HuH-7 (cell line): ENCODE measurements around the gene XIRP2.
"Not testable (repeated sequence)": the region's sequence is repeated elsewhere in the genome, so short reads cannot be mapped to it uniquely, and the experiment has no call there.

Experiments used
- DNase-seq: peaks from one replicate; pipeline ENCODE4 v3.0.0; 2011; ENCODE audit warnings: low spot score

The XIRP2 gene

DNA sequence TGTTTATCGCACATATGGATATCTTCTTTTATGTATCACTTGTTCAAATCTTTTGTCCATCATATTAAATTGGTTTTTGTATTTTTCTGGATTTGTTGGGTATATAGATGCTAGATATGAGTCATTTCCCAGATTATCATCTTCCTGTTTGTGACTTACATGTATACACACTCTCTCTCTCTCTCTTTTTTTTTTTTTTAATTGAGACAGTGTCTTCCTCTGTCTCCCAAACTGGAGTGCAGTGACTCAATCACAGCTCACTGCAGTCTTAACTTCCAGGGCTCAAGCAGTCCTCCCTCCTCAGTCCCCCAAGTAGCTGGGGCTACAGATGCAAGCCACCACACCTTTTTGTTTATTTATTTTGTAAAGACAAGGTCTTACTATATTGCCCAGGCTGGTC, 43.8 kb downstream of the XIRP2 start:
- no peak for DNase-seq

DNA sequence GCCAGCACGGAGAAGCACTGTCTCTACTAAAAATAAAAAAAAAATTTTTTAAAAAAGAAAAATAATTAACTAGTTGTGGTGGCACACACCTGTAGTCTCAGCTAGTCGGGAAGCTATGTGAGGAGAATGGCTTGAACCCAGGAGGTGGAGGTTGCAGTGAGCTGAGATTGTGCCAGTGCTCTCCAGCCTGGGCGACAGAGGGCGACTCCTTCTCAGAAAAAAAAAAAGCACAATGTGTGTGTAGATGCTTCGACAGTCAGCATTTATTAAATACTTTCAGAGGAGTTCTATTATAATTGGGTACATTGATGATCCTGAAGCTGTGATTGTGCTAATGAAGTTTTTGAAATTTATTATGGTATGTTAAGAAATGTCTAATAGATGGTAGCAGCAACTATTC, 46.5 kb downstream of the XIRP2 start:
- DNase-seq, result no peak

DNA sequence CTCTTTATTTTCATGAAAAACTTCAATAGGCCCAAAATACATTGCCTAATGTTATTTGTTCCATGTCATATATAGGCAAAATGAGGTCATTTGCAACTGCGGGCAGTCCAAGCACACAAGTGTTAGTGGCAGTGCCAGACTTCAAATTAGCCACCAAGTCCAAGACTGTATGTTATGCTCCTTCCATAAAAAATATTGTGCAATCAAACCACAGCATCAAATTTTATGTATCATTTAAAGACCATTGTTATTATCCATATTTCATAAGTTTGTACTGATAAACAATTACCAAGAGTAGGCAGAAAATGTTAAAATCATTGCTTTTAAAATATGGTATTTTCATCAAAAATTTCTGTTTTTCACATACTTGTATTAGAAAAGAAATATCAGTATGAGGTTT, 54.1 kb downstream of the XIRP2 start:
- DNase-seq, result no peak

GRCh38 chr2:166944909-166945308, 56.6 kb downstream of the XIRP2 start:
- DNase-seq, result no peak

DNA sequence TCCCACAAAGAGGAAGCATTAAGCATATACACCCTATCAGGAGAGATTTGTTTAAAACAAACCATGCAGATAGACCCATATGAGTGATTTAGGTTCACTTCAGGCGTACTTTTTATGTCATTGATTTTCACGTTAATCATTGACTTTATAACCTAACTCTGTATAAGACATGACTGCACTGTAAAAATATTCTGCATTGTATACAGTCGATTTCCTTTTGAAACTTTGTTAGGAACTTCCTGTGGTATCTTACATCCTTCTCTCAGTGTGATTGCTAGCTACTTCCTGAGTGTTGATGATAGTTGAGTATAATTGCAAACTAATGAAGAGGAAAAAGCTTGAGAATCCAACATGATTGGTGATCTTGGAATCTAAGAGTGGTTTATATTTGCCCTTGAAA, 69.4 kb downstream of the XIRP2 start:
- DNase-seq, result peak; percentile 26

DNA sequence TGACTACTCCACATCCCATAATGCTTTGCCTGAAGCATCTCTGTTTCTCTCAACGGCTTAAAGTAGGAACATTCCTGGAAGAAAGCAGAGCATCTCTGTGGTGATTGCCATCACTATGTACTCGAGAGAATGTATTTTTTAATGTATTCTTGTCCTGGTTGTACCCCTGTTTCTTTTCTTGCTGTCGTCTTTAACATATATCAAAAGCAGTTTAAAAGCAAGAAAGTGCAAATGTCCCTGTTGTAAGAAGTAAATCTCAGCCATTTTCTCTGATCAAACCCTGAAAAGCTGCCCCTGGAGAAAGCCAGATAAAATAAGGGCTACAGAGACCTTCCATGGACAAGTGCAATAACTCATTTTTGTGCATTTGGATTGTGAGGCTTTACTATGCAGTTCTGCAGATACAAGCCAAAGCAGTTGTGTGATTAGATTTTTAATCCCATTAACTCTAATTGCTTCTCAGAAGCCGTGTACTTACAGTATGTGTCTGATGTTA, 70.8 kb downstream of the XIRP2 start:
- no peak for DNase-seq

- DNase-seq, result no peak
Measured at GRCh38 chr2:166959556-166959955, 71.3 kb downstream of the XIRP2 start.

- no peak for DNase-seq
Measured at GRCh38 chr2:166960702-166961270, 72.5 kb downstream of the XIRP2 start.

DNA sequence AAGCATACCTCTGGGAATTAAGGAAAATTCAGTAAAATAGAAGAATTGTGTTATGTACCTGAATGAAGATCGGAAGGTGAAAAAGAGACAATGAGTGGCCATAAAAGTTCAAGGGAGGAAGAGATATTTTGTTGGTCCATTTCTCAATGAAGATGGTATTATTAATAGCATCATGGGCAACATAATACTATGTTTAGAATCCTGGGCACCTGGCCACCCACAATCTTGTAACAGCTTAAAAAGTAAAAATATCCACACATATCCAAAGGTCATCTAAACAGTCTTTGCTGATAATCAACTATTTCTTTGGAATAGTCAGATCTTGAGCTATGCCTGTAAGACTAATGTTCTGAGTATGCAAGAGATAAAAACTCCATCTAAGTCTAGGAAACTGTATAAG, 73.7 kb downstream of the XIRP2 start:
- DNase-seq, result no peak

DNA sequence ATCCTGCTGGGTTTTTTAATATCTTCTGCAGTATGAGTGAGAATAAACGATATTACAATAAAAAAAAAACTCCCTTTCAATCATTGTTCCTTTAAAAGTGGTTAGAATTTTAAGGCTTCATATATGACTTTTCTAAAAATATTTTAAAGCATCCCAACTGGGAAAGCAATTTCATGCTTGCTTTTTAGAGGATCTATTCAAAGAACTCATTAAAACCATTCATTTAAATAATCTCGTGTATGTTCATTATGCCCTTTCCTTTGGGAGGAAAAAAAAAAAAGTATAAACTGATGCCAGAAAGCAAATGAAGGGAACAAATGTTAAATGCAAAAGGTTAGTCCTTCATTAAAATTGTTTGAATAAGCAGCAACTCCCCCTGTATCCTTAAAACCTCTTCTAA, 81.2 kb downstream of the XIRP2 start:
- no peak for DNase-seq

DNA sequence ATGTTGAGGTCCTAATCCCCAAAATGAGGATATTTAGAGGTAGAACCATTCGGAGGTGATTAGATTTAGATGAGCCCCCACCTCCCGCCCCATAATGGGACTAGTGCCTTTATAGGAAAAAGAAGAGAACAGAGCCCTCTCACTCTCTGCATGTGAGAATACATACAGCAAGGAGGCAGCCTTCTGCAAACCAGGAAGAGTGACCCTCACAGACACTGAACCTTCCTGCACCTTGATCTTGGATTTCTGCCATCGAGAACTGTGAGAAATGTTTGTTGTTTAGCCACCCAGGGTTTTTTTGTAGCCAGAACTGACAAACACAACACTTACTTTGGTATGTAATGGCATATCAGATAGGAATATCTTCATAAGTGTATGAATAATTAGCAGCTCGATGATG, 83.7 kb downstream of the XIRP2 start:
- DNase-seq, result no peak

- DNase-seq, result no peak
Measured at GRCh38 chr2:166972418-166972817, 84.1 kb downstream of the XIRP2 start.

GRCh38 chr2:166984188-166984587, 95.9 kb downstream of the XIRP2 start:
- no peak for DNase-seq

- DNase-seq, result no peak
Measured at GRCh38 chr2:166984797-166985196, 96.5 kb downstream of the XIRP2 start.

- no peak for DNase-seq
Measured at GRCh38 chr2:166994588-166995336, 106.5 kb downstream of the XIRP2 start.

GRCh38 chr2:166996465-166996864, 108.2 kb downstream of the XIRP2 start:
- DNase-seq, result no peak

- no peak for DNase-seq
Measured at GRCh38 chr2:167001165-167001564, 112.9 kb downstream of the XIRP2 start.

DNA sequence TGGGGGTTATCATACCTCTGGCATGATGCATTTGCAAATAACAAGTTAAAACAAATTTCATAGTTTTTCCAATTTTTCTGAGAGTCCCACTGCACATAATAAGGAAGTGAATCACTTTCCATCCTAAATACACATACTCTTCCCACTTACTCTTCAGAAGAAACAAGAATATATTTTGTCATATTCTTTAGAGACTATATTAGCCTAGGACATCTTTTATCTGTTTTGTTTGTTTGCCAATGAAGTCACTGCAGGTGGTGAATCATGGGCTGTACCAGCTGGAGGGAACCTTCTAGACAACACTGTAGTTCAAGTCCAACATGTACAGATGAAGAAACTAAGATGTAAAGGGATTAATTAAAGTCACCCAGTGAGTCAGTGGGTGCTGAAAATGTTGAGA, 116.8 kb downstream of the XIRP2 start:
- no peak for DNase-seq

DNA sequence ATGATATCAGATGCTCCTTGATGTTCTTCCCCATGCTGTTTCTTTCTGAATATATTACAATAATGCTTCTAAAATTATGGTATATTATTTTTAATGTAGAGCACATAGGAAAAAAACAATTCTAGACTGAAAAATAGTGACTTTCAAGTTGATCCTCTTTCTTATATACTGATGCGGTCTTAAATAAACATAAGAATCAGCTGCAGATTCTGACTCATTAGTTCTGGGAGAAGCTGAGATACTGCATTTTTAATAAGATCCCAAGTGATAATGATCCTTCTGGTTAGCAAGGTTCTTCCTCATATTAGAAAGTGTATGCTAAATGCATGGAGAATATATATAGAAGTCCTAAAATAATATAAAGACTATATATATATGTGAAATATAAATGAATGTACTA, 124.9 kb downstream of the XIRP2 start:
- DNase-seq, result no peak

GRCh38 chr2:167015806-167016205, 127.5 kb downstream of the XIRP2 start:
- no peak for DNase-seq

GRCh38 chr2:167017021-167017420, 128.7 kb downstream of the XIRP2 start:
- DNase-seq, result no peak

- DNase-seq, result no peak
Measured at GRCh38 chr2:167018590-167018989, 130.3 kb downstream of the XIRP2 start.

GRCh38 chr2:167028503-167028902, 140.2 kb downstream of the XIRP2 start:
- DNase-seq, result no peak

GRCh38 chr2:167034976-167035375, 146.7 kb downstream of the XIRP2 start:
- DNase-seq, result not testable (repeated sequence)
